Progenitor cell of endocrine pancreas (in vitro differentiated cells): ENCODE results near the gene FOCAD. TPM values are rescaled to one million over a fixed set of nuclear protein-coding genes. Genes with fewer than 3 reads are reported as not detected.
"Not testable (repeated sequence)": the region's sequence is repeated elsewhere in the genome, so short reads cannot be mapped to it uniquely, and the experiment has no call there.

Experiments
- DNase-seq: peaks from one replicate; pipeline ENCODE4 v3.0.0; 2021; ENCODE audit warnings: low spot score; ENCODE audit not compliant: unreplicated experiment
- H3K27ac Mint-ChIP-seq: 2 replicates; pipeline ENCODE4 v1.8.0; 2021; ENCODE audit warnings: mild to moderate bottlenecking, moderate library complexity, mixed read lengths
- H3K27me3 Mint-ChIP-seq: 2 replicates; pipeline ENCODE4 v1.8.0; 2021; ENCODE audit warnings: mixed read lengths
- H3K36me3 Mint-ChIP-seq: 2 replicates; pipeline ENCODE4 v1.8.0; 2022; ENCODE audit warnings: mixed read lengths; ENCODE audit not compliant: insufficient read depth
- H3K4me1 Mint-ChIP-seq: 2 replicates; pipeline ENCODE4 v1.8.0; 2021; ENCODE audit warnings: low read depth, mixed read lengths
- H3K4me3 Mint-ChIP-seq: 2 replicates; pipeline ENCODE4 v1.8.0; 2021; ENCODE audit warnings: low read depth, mild to moderate bottlenecking, moderate library complexity, mixed read lengths
- H3K9me3 Mint-ChIP-seq: 2 replicates; pipeline ENCODE4 v1.8.0; 2021; ENCODE audit warnings: low read depth, mixed read lengths
- total RNA-seq: library from RNA; stranded (reverse); gene quantifications from 2 replicates; pipeline ENCODE4 v1.2.1, GENCODE V29; 2021
- TF ChIP-seq, protein P1 (sequence below): fragments of 200-600 bp; sonication (generic); IDR thresholded peaks from one replicate; pipeline ENCODE4 v1.5.0; 2021; ENCODE audit warnings: antibody characterized with exemption, mild to moderate bottlenecking; ENCODE audit not compliant: unreplicated experiment

The FOCAD gene
- total RNA-seq, 1 donor from 2014 or later = 68.2 TPM

- H3K4me3 Mint-ChIP-seq = no peak overlapping the region
- TF ChIP-seq, protein P1, sequence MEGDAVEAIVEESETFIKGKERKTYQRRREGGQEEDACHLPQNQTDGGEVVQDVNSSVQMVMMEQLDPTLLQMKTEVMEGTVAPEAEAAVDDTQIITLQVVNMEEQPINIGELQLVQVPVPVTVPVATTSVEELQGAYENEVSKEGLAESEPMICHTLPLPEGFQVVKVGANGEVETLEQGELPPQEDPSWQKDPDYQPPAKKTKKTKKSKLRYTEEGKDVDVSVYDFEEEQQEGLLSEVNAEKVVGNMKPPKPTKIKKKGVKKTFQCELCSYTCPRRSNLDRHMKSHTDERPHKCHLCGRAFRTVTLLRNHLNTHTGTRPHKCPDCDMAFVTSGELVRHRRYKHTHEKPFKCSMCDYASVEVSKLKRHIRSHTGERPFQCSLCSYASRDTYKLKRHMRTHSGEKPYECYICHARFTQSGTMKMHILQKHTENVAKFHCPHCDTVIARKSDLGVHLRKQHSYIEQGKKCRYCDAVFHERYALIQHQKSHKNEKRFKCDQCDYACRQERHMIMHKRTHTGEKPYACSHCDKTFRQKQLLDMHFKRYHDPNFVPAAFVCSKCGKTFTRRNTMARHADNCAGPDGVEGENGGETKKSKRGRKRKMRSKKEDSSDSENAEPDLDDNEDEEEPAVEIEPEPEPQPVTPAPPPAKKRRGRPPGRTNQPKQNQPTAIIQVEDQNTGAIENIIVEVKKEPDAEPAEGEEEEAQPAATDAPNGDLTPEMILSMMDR = no peak
- DNase-seq = no peak
- no peak overlapping the region for H3K27ac Mint-ChIP-seq
- peaks cover 3% of the 10 kb centered on the region for H3K36me3 Mint-ChIP-seq
- no peaks in the 10 kb centered on the region for H3K27me3 Mint-ChIP-seq
- H3K9me3 Mint-ChIP-seq = no peaks in the 10 kb centered on the region
- peaks cover 4% of the 10 kb centered on the region for H3K4me1 Mint-ChIP-seq
These were observed 21.9 kb upstream of the FOCAD start for GRCh38 chr9:20662156-20662555.

- Mint-ChIP-seq H3K27ac (no peak overlapping the region), H3K9me3 (no peaks in the 10 kb centered on the region), H3K4me3 (no peak overlapping the region), H3K4me1 (peaks cover 4% of the 10 kb centered on the region), H3K27me3 (no peaks in the 10 kb centered on the region), H3K36me3 (peaks cover 3% of the 10 kb centered on the region)
- TF ChIP-seq, protein P1 = no peak
- no peak for DNase-seq
These were observed 20.9 kb upstream of the FOCAD start for GRCh38 chr9:20663133-20663532.

DNA sequence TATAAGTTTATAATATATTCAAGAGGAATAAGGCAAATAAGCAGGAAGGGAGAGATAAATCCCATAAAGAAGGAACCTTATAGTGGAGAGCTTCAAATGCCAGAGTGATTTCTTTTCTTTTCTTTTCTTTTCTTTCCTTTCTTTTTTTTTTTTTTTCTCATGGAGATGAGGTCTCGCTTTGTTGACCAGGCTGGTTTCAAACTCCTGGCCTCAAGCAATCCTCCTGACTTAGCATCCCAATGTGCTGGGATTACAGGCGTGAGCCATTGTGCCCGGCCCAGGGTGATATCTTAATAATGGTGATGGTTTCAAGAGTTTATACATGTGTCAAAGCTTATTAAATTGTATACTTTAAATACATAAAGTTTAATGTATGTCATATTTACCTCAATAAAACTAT, 19.6 kb upstream of the FOCAD start:
- Mint-ChIP-seq H3K9me3 (no peaks in the 10 kb centered on the region), H3K27ac (no peak overlapping the region), H3K27me3 (no peaks in the 10 kb centered on the region), H3K4me3 (no peak overlapping the region), H3K4me1 (peaks cover 4% of the 10 kb centered on the region), H3K36me3 (peaks cover 3% of the 10 kb centered on the region)
- no peak for DNase-seq
- TF ChIP-seq, protein P1 = no peak

GRCh38 chr9:20670395-20670794, 13.7 kb upstream of the FOCAD start:
- peaks cover 11% of the 10 kb centered on the region for H3K36me3 Mint-ChIP-seq
- no peak for DNase-seq
- no peak overlapping the region for H3K4me3 Mint-ChIP-seq
- H3K27ac Mint-ChIP-seq = no peak overlapping the region
- H3K27me3 Mint-ChIP-seq = no peaks in the 10 kb centered on the region
- peaks cover 4% of the 10 kb centered on the region for H3K9me3 Mint-ChIP-seq
- H3K4me1 Mint-ChIP-seq = peaks cover 10% of the 10 kb centered on the region
- TF ChIP-seq, protein P1 = no peak

- Mint-ChIP-seq H3K27me3 (no peaks in the 10 kb centered on the region), H3K27ac (no peak overlapping the region), H3K36me3 (peaks cover 17% of the 10 kb centered on the region), H3K9me3 (peaks cover 4% of the 10 kb centered on the region), H3K4me1 (peaks cover 10% of the 10 kb centered on the region), H3K4me3 (no peak overlapping the region)
- TF ChIP-seq, protein P1 = no peak
- DNase-seq = no peak
These were observed 12.4 kb upstream of the FOCAD start for GRCh38 chr9:20671635-20672034.

DNA sequence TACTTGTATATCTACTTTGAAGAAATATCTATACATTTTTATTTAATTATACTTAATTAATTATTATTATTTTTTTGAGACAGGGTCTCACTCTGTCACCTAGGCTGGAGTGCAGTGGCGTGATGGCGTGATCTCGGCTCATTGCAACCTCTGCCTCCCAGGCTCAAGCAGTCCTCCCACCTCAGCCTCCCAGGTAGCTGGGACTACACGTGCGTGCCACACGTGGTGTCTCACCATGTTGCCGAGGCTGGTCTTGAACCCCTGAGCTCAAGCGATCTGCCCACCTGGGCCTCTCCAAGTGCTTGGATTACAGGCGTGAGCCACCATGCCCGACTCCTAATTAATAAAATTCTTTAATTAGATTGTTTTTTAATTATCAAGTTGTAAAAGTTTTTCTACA, 10.5 kb upstream of the FOCAD start:
- Mint-ChIP-seq H3K4me1 (peaks cover 10% of the 10 kb centered on the region), H3K36me3 (peaks cover 17% of the 10 kb centered on the region)
- H3K9me3 Mint-ChIP-seq, H3K4me3 Mint-ChIP-seq, H3K27ac Mint-ChIP-seq, DNase-seq, H3K27me3 Mint-ChIP-seq: not testable (repeated sequence)
